CD4-positive, alpha-beta T cell treated with Interferon alpha-2 for 1 hour (primary cell): ENCODE data around the gene MYL6B.
"Not testable (repeated sequence)": the region's sequence is repeated elsewhere in the genome, so short reads cannot be mapped to it uniquely, and the experiment has no call there.

Source experiments
- DNase-seq, 2 donors: peaks; one replicate each; pipeline ENCODE4 v3.0.0-alpha.2; 2020 to 2022

The MYL6B gene

DNA sequence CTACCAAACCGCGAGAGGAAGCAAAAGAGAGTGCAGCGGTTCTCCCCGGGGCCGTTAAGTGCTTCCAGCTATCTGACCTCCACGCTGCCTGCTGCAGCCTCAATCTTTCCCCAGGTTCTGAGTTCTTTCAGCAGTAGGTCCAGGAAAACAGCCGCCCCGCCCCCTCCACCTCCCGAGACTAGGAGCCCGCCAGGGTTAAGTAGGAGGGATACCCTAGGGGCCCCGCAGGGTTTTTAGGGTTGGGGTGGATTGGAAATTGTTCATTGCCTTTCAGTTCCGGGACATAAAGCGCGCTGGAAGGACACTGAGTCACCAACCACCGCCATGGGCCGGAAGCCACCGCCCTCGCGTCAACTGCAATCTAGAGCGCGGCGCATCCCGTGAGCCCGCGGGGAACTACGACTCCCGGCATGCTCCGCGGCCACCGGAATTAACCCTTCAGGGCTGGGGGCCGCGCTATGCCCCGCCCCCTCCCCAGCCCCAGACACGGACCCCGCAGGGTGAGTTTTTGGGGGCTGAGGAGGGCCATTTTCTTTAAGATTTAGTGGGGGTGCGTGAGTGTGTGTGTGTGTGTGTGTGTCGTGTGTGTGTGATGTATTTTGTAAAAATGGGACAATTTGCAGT, at the start of gene MYL6B:
MYL6B (plus strand) TSS at position 456 of the 624 bp plus-strand sequence. CDS start 1,332 bp downstream, outside the sequence.
- peak; percentile 88 to 92 for DNase-seq

DNA sequence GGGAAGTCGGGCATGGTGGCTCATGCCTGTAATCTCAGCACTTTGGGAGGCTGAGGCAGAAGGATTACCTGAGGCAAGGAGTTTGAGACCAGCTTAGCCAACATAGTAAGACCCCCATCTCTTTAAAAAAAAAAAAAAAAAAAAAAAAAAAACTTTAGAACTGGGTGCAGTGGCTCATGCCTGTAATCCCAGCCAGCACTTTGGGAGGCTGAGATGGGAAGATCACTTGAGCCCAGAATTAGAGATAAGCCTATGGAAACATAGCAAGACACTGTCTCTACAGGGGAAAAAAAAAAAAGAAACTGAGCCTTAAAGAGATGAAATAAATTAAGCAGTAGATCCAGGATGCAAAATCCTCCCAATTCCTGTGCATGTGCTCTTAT, 49.7 kb upstream of the MYL6B start:
- no peak for DNase-seq

DNA sequence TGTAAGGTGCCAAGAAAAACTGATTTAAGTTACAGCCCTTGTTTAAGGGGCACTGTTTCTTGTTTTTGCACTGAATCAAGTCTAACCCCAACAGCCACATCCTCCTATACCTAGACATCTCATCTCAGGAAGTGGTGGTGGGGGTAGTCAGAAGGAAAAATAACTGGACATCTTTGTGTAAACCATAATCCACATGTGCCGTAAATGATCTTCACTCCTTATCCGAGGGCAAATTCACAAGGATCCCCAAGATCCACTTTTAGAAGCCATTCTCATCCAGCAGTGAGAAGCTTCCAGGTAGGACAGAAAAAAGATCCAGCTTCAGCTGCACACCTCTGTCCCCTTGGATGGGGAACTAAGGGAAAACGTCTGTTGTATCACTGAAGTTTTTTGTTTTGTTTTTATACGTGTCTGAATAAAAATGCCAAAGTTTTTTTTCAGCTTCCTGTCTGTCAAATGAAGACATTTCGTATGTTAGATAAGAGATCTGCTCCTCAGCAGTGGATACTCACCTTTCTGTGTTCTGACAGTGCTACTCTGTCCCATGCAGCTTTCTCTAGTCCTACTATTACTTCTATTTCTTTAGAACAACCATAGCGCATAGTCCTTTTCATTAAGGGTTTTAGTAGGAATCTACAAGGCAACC, 49.2 kb upstream of the MYL6B start:
- DNase-seq = peak in 1 of 2 donors; percentile 48

DNA sequence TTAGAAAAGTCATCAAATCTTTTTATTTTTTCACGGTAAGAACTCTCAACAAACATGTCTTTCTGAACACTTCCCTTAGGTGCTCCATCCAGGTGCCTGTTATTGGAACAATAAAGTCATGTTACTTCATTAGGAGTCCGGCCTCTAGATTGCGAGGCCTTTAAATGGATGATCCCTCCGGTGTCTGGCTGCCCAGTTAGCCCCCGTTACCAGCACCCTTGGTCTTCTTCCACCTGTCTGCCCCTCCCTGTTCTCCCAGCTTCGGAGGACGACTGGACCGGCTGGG, 48.6 kb upstream of the MYL6B start:
- no peak for DNase-seq

DNA sequence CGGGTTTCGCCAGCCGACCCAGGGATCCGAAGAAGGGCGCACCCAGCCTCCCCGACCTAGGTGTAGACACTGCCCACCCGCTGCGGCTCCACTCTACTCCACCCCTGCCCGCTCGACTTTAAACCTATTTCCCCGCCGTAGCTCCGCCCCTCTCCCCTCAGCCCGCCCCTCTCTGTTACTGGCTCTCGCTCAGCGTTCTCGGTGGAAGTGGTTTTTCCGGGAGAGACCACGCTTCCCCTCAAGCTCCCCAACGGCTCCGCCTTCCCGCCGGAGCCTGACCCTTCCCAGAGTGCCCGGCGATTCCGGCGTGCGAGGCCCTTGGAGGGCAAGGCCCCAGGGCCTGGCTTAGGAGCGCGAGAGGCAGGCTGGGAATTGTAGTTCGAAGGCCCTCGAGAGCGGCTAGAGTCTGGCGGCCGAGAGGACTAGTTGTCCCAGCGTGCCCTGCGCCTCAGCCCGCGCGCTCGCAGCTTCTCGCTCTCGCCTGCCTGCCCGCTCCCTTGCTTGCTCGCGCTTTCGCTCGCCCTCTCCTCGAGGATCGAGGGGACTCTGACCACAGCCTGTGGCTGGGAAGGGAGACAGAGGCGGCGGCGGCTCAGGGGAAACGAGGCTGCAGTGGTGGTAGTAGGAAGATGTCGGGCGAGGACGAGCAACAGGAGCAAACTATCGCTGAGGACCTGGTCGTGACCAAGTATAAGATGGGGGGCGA, 48.1 kb upstream of the MYL6B start, which contains the start of gene PA2G4:
PA2G4 (plus strand) TSS at position 451 of the 706 bp plus-strand sequence; CDS start at position 630, 179 bp downstream.
- peak; percentile 98 to 99 for DNase-seq

DNA sequence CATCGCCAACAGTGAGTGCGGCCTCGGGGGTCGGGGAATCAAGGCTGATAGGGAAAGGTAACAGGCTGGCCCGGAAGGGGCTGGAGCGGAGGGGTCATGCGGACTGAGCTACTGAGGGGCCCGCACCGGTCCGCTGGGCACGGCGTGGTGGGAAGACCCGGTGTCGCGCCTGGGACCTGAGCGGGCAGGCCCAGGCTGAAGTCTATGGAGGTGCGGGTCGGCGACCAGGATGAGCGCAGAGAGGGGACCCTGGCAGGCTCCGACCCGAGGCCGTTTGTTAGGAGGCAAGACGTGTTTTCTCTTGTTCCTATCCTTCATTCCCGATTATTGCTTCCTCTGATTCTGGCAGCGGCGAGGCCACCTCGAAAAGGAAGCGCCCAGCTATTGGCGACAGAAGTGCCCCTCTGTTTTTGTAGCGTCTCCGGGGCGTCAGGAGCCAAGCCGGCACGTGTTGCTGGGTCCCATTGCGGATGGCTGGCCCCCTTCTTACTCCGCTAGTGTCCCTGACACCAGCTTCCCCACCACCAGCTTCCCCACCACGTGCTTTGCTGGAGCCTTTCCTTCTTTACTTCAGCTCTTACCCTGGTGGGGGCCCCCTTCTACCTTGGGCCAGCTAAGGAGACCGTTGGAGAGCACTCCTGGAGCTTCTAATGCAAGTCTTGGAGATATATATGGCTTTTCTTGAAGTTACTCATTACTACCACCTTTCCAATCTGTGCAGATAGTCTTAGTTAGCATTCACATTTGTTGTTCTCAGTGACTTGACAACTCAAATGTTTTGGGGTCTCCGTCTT, 47.4 kb upstream of the MYL6B start:
- no peak for DNase-seq

DNA sequence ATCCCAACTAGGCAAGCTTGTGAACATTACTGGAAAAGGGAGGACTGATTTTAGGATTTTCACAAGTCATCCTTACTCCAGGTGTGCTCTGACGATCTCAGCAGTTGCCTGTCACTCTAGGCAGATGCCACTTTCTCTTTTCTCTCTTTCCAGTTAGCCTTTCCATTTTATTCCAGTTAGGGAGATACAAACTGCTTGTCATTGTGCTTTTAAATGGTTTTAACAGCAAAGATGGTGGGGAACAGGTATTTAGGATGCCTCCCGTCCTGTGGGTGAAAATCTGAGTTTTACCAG, 46.8 kb upstream of the MYL6B start:
- DNase-seq = no peak

DNA sequence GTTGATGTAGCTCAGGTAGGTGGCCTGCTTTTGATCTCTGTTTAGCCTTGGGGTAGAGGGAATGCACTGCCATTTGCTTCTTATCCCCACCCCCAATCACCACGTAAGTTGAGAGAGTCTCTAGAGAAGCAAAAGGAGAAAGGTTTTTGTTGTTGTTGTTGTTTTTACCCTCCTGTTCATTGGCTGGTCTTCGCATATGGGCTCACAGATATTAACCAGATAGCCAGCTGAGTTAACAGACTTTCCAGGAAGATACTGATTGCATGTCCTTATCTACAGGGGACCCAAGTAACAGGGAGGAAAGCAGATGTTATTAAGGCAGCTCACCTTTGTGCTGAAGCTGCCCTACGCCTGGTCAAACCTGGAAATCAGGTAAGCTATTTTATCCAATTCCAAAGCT, 45.1 kb upstream of the MYL6B start:
- DNase-seq = no peak

DNA sequence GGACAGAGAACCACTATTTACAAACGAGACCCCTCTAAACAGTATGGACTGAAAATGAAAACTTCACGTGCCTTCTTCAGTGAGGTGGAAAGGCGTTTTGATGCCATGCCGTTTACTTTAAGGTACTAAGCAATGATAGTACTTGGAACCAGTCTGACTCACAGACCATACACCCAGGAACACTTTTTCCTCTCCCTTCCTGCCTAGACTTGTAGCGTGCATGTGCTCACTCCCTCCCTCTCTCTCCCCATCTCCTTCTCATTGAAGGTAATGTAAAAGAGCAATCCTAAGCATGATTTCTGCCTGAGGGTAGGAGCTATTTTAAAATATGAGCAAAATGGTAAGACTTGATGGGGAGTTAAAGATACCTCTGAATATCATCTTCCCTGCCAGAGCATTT, 41.8 kb upstream of the MYL6B start:
- DNase-seq = no peak

DNA sequence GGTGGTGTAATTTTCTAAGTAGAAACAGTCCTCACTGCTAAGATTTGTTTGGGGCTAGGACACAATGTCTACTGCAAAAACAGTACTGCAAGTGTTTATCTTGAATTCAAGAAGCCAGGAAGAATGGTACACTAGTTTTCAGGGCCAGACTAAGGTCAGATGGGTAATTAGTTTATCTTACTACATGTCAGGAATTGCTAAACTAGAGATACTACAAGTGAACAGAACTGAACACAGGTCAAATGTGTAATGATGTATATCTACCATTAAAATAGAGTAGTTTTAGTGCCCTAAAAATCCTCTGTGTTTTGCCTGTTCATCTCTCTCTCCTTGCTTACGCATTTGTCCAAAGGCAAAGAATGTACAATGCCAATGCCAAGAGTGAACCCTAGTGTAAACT, 38.3 kb upstream of the MYL6B start:
- no peak for DNase-seq

DNA sequence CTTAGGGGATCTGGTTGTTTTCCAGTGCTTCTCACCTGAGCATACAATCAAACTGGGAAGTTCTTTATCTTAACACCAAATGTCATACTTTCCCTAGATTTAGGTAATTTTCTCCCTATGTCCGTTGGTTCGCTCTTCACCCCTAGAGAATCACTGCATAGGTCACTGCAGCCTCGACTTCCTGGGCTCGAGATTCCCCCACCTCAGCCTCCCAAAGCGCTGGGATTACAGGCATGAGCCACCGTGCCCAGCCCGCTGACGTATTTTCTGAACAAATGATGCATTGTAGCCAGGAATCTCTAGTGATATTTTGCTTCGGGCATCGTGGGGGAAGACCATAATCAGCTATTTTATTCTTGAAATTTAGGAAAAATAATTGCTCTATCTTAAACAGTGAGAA, 37.1 kb upstream of the MYL6B start:
- no peak for DNase-seq

DNA sequence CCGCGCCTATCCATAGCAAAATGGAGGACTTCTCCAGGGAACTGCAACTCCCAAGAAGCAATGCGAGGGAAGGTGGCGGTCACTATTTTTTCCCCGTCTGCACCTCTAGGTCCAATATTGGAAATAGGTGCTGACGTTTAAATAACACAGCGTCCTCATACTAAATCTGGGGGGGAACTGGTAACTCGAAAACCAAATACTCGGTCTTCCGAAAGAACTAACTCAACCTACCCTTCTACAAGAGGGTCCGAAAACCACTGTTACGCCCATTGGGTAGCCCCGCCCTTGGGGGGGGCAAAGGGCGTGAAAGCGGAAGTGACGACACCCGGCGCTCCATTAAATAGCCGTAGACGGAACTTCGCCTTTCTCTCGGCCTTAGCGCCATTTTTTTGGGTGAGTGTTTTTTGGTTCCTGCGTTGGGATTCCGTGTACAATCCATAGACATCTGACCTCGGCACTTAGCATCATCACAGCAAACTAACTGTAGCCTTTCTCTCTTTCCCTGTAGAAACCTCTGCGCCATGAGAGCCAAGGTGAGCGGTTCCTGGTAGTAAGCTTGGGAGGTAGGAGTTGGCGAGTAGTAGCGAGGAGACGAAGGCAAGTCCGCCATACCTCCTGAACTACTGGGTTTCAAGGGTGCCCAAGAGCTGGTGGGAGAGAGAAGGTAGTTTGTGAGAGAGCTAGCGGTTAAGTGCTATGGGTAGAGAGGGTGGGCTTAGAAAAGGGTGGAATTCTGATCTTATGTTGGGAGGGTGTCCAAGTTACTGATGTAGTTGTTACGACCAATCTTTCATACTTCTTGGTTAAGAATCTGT, 35.9 kb upstream of the MYL6B start, which contains the start of gene RPL41:
RPL41 (plus strand) TSS at position 367 of the 815 bp plus-strand sequence.
- DNase-seq = peak; percentile 92 to 96

DNA sequence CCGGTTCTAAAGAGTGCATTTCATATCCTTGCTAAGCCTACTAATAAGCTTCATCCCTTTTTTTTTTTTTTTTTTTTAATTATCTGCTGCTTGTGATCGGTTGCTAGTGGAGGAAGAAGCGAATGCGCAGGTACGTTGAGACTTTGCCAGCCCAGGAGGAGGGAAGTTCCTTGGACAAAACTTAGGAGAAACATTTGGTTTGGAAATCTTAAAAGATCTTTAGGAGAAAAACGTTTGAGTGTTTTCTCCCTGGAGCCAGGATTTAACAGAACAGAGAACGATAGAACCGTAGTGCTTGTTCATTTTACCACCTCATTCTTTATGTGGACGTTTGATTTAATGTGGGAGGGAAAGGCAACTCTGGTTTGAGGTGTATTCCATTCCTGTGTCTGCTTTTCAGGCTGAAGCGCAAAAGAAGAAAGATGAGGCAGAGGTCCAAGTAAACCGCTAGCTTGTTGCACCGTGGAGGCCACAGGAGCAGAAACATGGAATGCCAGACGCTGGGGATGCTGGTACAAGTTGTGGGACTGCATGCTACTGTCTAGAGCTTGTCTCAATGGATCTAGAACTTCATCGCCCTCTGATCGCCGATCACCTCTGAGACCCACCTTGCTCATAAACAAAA, 35.2 kb upstream of the MYL6B start:
- DNase-seq = not testable (repeated sequence)

DNA sequence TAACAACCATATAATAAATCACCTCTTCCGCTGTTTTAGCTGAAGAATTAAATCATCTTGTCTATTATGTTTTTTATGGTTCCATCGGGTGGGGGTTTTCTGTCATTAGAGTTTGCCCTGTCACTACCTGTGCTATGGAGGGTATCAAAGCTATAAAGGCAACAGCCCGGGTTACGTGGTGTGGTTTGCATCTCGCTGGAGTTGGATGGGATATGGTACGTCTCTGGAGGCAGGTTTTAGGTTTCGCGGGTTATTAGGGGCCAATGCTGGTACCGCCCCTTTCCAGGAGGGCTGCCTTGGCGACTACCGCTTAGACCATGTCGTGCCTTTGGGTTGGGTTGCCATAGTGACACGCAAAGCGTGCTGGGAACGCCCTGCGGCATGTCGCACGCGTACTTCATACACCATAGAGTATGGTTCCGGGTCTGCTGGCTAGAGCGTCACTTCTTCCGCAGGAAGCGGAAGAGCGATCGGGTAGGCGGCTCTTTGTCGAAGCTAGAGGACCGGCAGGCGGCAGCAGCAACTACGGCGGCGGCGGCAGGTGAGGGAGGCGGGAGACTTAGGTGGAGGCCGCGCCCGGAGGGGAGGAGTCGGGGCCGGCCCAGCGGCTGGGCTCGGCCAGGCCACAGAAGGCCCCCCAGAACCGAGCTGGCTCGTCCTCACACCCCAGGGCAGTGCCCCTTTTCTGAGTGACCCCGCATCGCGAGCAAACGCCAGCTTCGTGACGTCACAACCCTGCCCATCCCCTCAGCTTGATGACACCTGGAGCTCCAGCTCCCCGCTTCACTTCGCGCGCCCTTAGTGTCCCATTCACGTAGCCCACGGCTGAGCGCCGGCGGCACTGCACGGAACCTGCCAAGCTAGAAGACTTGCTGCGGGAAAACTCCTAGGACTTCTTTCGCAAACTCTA, 34.4 kb upstream of the MYL6B start, which contains the start of gene ZC3H10:
ZC3H10 (plus strand) TSS at position 489 of the 910 bp plus-strand sequence. CDS start 2,297 bp downstream, outside the sequence.
- DNase-seq = peak; percentile 99

DNA sequence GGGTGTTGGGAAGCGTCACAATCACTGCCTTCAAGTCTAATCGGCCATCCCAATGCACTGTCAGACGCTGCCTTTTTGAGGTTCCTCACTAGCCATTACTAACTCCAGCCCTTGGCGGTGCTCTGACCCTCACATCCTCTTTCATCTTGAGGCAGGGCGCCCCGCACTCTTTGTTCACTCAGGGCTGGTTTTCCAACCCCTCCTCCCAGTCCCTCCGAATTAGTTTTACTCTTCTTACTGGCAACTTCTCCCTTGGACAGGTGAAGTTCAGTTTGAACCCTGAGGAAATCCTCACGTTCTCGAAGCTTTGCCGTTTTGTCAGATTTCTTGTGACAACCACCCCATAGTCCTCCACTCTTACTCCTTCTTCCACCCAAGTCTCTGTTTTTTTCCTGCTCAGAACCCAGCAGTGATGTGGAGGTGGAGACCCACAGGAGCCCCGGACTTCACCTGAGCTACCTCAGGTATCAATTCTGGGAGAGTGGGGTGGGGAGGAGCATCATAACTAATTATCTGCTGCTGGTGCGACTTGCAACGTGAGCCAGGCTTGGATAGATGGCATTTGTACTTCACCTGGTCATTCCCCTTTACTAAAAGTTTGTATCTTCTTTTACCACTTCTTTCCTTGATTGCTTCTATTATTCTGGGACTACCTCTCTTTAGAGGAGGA, 33.6 kb upstream of the MYL6B start:
- no peak for DNase-seq

DNA sequence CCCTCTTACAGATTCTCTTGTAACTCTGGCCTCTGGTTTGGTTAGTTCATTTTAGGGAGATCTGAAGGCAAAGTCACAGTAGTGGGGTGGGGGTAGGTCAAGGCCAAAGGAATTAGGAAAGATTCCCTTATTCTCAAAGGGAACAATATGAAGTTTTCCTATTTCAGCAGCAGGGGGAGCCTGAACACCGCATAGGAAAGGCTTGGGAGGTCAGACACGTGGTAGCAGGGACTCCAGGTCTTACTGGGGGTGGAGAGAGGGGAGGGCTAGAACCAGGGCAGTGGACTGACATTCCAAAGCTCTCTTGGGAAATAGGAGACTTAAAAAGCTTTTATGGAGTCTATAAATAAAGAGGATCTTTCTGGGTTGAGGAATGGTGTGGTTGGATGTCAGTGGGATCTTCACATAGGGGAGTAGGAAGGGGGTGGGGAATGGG, 33.0 kb upstream of the MYL6B start:
- peak; percentile 74 to 81 for DNase-seq

DNA sequence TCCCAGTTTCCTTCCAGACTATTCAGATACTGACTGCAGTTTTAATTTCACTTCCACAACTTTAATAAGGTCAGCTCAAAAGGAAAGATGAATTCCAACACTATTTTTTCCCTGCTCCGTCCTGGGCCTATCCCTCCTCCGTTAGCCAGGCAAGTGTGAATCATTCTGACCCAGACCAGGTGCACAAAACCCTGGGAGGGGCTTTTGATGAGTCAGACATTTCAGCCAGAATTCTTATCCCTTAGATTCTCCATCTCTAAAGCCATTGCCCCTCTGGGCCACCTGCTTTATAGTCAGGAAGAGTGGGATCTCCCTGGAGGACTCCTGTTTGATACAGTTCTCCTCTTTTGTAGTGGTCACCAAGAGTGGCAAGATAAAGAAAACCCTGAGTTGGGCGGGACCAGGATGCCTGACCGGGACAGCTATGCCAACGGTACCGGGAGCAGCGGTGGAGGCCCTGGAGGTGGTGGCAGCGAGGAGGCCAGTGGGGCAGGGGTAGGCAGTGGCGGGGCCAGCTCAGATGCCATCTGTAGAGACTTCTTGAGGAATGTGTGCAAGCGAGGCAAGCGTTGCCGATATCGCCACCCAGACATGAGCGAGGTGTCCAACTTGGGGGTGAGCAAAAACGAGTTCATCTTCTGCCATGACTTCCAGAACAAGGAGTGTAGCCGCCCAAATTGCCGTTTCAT, 32.1 kb upstream of the MYL6B start:
- DNase-seq = no peak

DNA sequence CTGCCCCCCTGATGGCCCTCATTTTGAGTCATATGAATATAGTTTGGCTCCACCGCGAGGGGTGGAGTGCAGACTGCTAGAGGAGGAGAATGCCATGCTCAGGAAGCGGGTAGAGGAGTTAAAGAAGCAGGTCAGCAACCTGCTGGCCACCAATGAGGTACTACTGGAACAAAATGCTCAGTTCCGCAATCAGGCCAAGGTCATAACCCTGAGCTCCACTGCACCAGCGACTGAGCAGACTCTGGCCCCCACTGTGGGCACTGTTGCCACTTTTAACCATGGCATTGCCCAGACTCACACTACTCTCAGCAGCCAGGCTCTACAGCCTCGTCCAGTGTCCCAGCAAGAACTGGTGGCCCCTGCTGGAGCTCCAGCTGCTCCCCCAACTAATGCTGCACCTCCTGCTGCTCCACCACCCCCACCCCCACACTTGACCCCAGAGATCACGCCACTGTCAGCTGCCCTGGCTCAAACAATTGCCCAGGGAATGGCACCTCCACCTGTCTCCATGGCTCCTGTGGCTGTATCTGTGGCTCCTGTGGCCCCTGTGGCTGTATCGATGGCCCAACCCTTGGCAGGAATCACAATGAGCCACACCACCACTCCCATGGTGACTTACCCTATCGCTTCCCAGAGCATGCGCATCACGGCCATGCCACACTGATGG, 31.1 kb upstream of the MYL6B start:
- no peak for DNase-seq

DNA sequence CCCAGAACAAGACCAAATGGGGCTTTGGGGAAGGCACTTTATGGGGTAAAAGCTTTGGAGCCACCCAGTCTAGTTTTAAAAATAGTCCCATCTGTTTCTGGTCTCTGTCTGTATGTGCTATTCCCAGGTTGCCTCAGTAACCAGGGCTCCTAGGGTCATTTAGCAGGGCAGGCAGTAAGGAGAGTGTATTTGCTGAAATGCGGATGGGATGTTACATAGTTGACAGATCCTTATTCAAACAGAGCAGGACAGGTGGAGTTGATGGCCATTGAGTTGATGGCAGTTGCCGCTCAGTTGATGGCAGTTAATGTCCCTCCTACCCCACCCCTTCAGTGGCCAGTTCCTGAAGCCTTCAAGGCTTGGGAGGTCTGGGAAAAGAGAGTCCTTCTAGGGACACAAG, 29.8 kb upstream of the MYL6B start:
- no peak for DNase-seq
